Neural cell (in vitro differentiated cells): ENCODE results near the gene RAB40A. TPM values are rescaled to one million over a fixed set of nuclear protein-coding genes. Genes with fewer than 3 reads are reported as not detected.

Experiments used
- H2AFZ ChIP-seq: fragments of 200-600, 300-800 bp; sonication (generic), shearing (Covaris generic); 2 replicates; pipeline ENCODE4 v1.6.0; 2014; ENCODE audit warnings: low read depth, mild to moderate bottlenecking, antibody characterized with exemption, low read length, moderate library complexity
- H3F3A ChIP-seq: fragments of 200-600 bp; shearing (Covaris generic); 2 replicates; pipeline ENCODE4 v1.6.1; 2016; ENCODE audit warnings: mild to moderate bottlenecking, moderate library complexity, mixed read lengths, antibody characterized with exemption, low read length; ENCODE audit not compliant: insufficient read depth, poor library complexity, severe bottlenecking
- H3K27ac ChIP-seq: fragments of 200-600, 300-800 bp; sonication (generic), shearing (Covaris generic); 2 replicates; pipeline ENCODE4 v1.5.1; 2014; ENCODE audit warnings: mild to moderate bottlenecking, low read length, moderate library complexity
- H3K27me3 ChIP-seq: fragments of 300-800, 200-600 bp; sonication (generic), shearing (Covaris generic); 2 replicates; pipeline ENCODE4 v1.6.0; 2014; ENCODE audit warnings: mild to moderate bottlenecking, low read depth, low read length, moderate library complexity; ENCODE audit not compliant: insufficient read depth
- H3K36me3 ChIP-seq: fragments of 300-800, 200-600 bp; sonication (generic), shearing (Covaris generic); 2 replicates; pipeline ENCODE4 v1.5.1; 2014; ENCODE audit warnings: mild to moderate bottlenecking, antibody characterized with exemption, low read length, moderate library complexity; ENCODE audit not compliant: insufficient read depth
- H3K4me2 ChIP-seq: fragments of 300-800, 200-600 bp; sonication (generic), shearing (Covaris generic); 2 replicates; pipeline ENCODE4 v1.6.0; 2014; ENCODE audit warnings: mild to moderate bottlenecking, low read length
- H3K4me3 ChIP-seq: fragments of 300-800, 200-600 bp; sonication (generic), shearing (Covaris generic); 2 replicates; pipeline ENCODE4 v1.5.1; 2014; ENCODE audit warnings: mild to moderate bottlenecking, low read length, moderate library complexity
- H3K79me2 ChIP-seq: fragments of 200-600 bp; shearing (Covaris generic); replicated peaks from 2 replicates; pipeline ENCODE4 v1.6.0; 2014; ENCODE audit warnings: mild to moderate bottlenecking, low read length, moderate library complexity; ENCODE audit not compliant: insufficient read depth
- H3K9ac ChIP-seq: fragments of 300-800, 200-600 bp; sonication (generic), shearing (Covaris generic); 2 replicates; pipeline ENCODE4 v1.6.1; 2016; ENCODE audit warnings: mild to moderate bottlenecking, low read length, mixed read lengths
- H3K9me2 ChIP-seq: fragments of 200-600 bp; shearing (Covaris generic); 2 replicates; pipeline ENCODE4 v1.6.1; 2016; ENCODE audit warnings: mild to moderate bottlenecking, low read length, mixed read lengths; ENCODE audit not compliant: insufficient read depth
- H3K9me3 ChIP-seq: fragments of 200-600, 300-800 bp; sonication (generic), shearing (Covaris generic); 2 replicates; pipeline ENCODE4 v1.6.1; 2016; ENCODE audit warnings: mild to moderate bottlenecking, mixed run types, low read length, moderate library complexity, mixed read lengths
- H4K20me1 ChIP-seq: fragments of 200-600 bp; shearing (Covaris generic); 2 replicates; pipeline ENCODE4 v1.6.1; 2016; ENCODE audit warnings: mild to moderate bottlenecking, mixed run types; ENCODE audit not compliant: insufficient read depth
- CTCF ChIP-seq: fragments of 450-650 bp; IDR thresholded peaks from 2 replicates; pipeline ENCODE4 v1.5.1; 2014; ENCODE audit warnings: antibody characterized with exemption, mild to moderate bottlenecking, moderate library complexity; ENCODE audit not compliant: poor library complexity, severe bottlenecking
- EP300 ChIP-seq: fragments of 450-650 bp; conservative IDR thresholded peaks from 2 replicates; pipeline ENCODE4 v1.6.1; 2014; ENCODE audit warnings: antibody characterized with exemption, mild to moderate bottlenecking, moderate library complexity; ENCODE audit not compliant: poor library complexity, severe bottlenecking
- EZH2 ChIP-seq: fragments of 200-600, 300-800 bp; shearing (Covaris generic), sonication (generic); IDR thresholded peaks from 2 replicates; pipeline ENCODE4 v1.6.1; 2014; ENCODE audit warnings: antibody characterized with exemption, low read length, borderline replicate concordance, mild to moderate bottlenecking; ENCODE audit not compliant: insufficient read depth, poor library complexity, severe bottlenecking
- MXI1 ChIP-seq: fragments of 450-650 bp; conservative IDR thresholded peaks from 2 replicates; pipeline ENCODE4 v1.6.1; 2014; ENCODE audit warnings: antibody characterized with exemption, mild to moderate bottlenecking; ENCODE audit not compliant: poor library complexity, severe bottlenecking
- POLR2AphosphoS5 ChIP-seq: IDR thresholded peaks from 2 replicates; pipeline ENCODE4 v1.6.1; 2012
- RAD21 ChIP-seq: fragments of 450-650 bp; conservative IDR thresholded peaks from 2 replicates; pipeline ENCODE4 v1.6.1; 2014; ENCODE audit warnings: antibody characterized with exemption, mild to moderate bottlenecking, moderate library complexity
- REST ChIP-seq: IDR thresholded peaks from 2 replicates; pipeline ENCODE4 v1.6.1; 2012; ENCODE audit warnings: borderline replicate concordance
- SMC3 ChIP-seq: fragments of 450-650 bp; conservative IDR thresholded peaks from 2 replicates; pipeline ENCODE4 v1.6.1; 2014; ENCODE audit warnings: antibody characterized with exemption, mild to moderate bottlenecking, moderate library complexity; ENCODE audit not compliant: poor library complexity
- TAF1 ChIP-seq: IDR thresholded peaks from 2 replicates; pipeline ENCODE4 v1.6.1; 2012; ENCODE audit warnings: low read depth
- polyA plus RNA-seq: library from polyadenylated mRNA; depleted of rRNA; stranded (reverse); fragments of >200 nt; gene quantifications from 2 replicates; pipeline ENCODE4 v1.2.3, GENCODE V29; 2014

Gene RAB40A
- polyA plus RNA-seq, 1 donor from 2014 or later: 1.9 TPM

- TF ChIP-seq EP300 (no peak), EZH2 (no peak), SMC3 (no peak), RAD21 (no peak), POLR2AphosphoS5 (no peak), CTCF (no peak), REST (no peak), TAF1 (no peak), MXI1 (no peak)
- Histone ChIP-seq H2AFZ (no peak overlapping the region), H3K4me3 (no peak overlapping the region), H3K79me2 (no peaks in the 10 kb centered on the region), H3K9me2 (no peaks in the 10 kb centered on the region), H3F3A (no peaks in the 10 kb centered on the region), H3K9me3 (no peaks in the 10 kb centered on the region), H3K27me3 (no peaks in the 10 kb centered on the region), H3K36me3 (no peaks in the 10 kb centered on the region), H3K27ac (no peak overlapping the region), H3K9ac (no peak overlapping the region), H4K20me1 (no peaks in the 10 kb centered on the region), H3K4me2 (no peak overlapping the region)
Observed at GRCh38 chrX:103539695-103540094, 20.4 kb upstream of the RAB40A start.

DNA sequence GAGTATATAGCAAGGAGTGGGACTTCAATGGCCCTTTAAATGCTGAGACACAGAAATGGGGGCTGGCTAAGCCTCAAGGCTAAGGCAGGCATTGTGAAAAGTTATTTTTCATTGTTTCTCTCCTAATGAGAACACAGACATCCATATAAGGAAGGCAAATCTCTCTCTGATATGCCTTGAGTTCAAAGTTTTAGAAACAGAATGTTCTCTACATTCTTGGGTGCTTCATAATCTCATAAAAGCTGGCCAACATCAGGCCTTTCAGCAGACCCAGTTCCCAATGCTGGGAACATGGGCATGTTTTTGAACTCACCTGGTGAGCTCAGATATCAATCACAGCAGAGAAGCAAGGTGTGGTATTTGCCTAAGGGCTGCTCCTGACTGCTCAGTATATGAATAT lies 19.4 kb upstream of the RAB40A start:
- TF ChIP-seq RAD21 (no peak), REST (no peak), MXI1 (no peak), EP300 (no peak), SMC3 (no peak), TAF1 (no peak), CTCF (no peak), POLR2AphosphoS5 (no peak), EZH2 (no peak)

More for the DNA sequence above, 19.4 kb upstream of the RAB40A start:
- Histone ChIP-seq H3K9ac (no peak overlapping the region), H3F3A (no peaks in the 10 kb centered on the region), H3K9me2 (no peaks in the 10 kb centered on the region), H3K4me3 (no peak overlapping the region), H3K79me2 (no peaks in the 10 kb centered on the region), H2AFZ (no peak overlapping the region), H3K9me3 (no peaks in the 10 kb centered on the region), H3K27ac (no peak overlapping the region), H3K36me3 (no peaks in the 10 kb centered on the region), H3K27me3 (no peaks in the 10 kb centered on the region), H3K4me2 (no peak overlapping the region), H4K20me1 (no peaks in the 10 kb centered on the region)
